Esophagus squamous epithelium (tissue), 4 donors: ENCODE results near the gene CPTP.

Source experiments
- POLR2A ChIP-seq, 4 donors: fragments of 450-650 bp; IDR thresholded peaks; one replicate each; pipeline ENCODE4 v1.6.1; 2017; ENCODE audit warnings: antibody characterized with exemption in 4 of 4, mild to moderate bottlenecking in 4 of 4, moderate library complexity in 3 of 4
- TF ChIP-seq, protein P1 (sequence below), 6 experiments: fragments of 450-650 bp in 4 of 6; fragments of 200-600 bp in 2 of 6; sonication (generic) in 2 of 6; IDR thresholded peaks; one replicate each; pipeline ENCODE4 v1.5.1; 2016 to 2019; ENCODE audit warnings: antibody characterized with exemption in 6 of 6, mild to moderate bottlenecking in 4 of 6, moderate library complexity in 4 of 6

GRCh38 chr1:1353389-1354151 lies 29.0 kb downstream of the CPTP start:
- TF ChIP-seq POLR2A (IDR thresholded peaks at IDR 0.05), result no peak
- TF ChIP-seq, protein P1, sequence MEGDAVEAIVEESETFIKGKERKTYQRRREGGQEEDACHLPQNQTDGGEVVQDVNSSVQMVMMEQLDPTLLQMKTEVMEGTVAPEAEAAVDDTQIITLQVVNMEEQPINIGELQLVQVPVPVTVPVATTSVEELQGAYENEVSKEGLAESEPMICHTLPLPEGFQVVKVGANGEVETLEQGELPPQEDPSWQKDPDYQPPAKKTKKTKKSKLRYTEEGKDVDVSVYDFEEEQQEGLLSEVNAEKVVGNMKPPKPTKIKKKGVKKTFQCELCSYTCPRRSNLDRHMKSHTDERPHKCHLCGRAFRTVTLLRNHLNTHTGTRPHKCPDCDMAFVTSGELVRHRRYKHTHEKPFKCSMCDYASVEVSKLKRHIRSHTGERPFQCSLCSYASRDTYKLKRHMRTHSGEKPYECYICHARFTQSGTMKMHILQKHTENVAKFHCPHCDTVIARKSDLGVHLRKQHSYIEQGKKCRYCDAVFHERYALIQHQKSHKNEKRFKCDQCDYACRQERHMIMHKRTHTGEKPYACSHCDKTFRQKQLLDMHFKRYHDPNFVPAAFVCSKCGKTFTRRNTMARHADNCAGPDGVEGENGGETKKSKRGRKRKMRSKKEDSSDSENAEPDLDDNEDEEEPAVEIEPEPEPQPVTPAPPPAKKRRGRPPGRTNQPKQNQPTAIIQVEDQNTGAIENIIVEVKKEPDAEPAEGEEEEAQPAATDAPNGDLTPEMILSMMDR (IDR thresholded peaks at IDR 0.05), result no peak
